Ovary (tissue), 9 donors: Measurements from ENCODE around the gene RNF217. TPM values are rescaled to one million over a fixed set of nuclear protein-coding genes. Genes with fewer than 3 reads are reported as not detected.

Experiments used
- DNase-seq, 5 donors: peaks; one replicate each; pipeline ENCODE4 v3.0.0-alpha.2; 2019 to 2020
- H3K27ac ChIP-seq, 2 donors: fragments of 200-600 bp; one replicate each; pipeline versions ENCODE4 v1.5.1 to v1.8.0; 2019 to 2022
- H3K27me3 ChIP-seq: fragments of 200-600 bp; one replicate; pipeline ENCODE4 v1.8.0; 2022
- H3K36me3 ChIP-seq: fragments of 200-600 bp; sonication (generic); one replicate; pipeline ENCODE4 v1.5.1; 2019
- H3K4me1 ChIP-seq: one replicate; pipeline ENCODE4 v1.8.1; 2013; ENCODE audit warnings: mild to moderate bottlenecking, moderate library complexity; ENCODE audit not compliant: insufficient read depth
- H3K4me3 ChIP-seq: fragments of 200-600 bp; sonication (generic); one replicate; pipeline ENCODE4 v1.5.1; 2017
- H3K9me3 ChIP-seq, 2 donors: fragments of 200-600 bp in 1 of 2; sonication (generic) in 1 of 2; one replicate each; pipeline versions ENCODE4 v1.5.1 to v1.8.1; 2013 to 2019; ENCODE audit warnings: mild to moderate bottlenecking in 1 of 2, moderate library complexity in 1 of 2
- CTCF ChIP-seq, 3 donors: fragments of 450-650 bp in 2 of 3; fragments of 200-600 bp in 1 of 3; IDR thresholded peaks; one replicate each; pipeline versions ENCODE4 v1.5.1 to v1.8.0; 2016 to 2022; ENCODE audit warnings: antibody characterized with exemption in 3 of 3, mild to moderate bottlenecking in 1 of 3
- EP300 ChIP-seq: sonication (generic); formaldehyde crosslinking; IDR thresholded peaks from one replicate; pipeline ENCODE4 v1.6.1; 2017; ENCODE audit warnings: antibody characterized with exemption
- POLR2A ChIP-seq: fragments of 450-650 bp; IDR thresholded peaks from one replicate; pipeline ENCODE4 v1.6.1; 2017; ENCODE audit warnings: antibody characterized with exemption, mild to moderate bottlenecking, moderate library complexity
- WGBS, 3 donors: extraction: QIAGEN DNeasy Blood & Tissue Kit in 1 of 3; methylation state at CpG; one replicate each; pipeline versions ENCODE4 v1.1.5 to v1.1.7; 2013 to 2017; 5-methylcytosine and 5-hydroxymethylcytosine counted together
- intact Hi-C, 4 donors: fragments of 100-400 bp; cut with DNase I; formaldehyde crosslinking; loops; one replicate each; pipeline versions ENCODE4 v1.11.0 to v1.15.1; 2022 to 2023
- polyA plus RNA-seq, 2 donors: library from polyadenylated mRNA; stranded (reverse); fragments of 200-250 nt in 1 of 2; fragments of 350-450 nt in 1 of 2; fragmentation: Illumina TruSeq in 1 of 2; extraction: RNeasy Lipid Tissue Mini Kit (QIAGEN cat#74804) in 1 of 2; gene quantifications; one replicate each; pipeline ENCODE4 v1.2.3, GENCODE V29; 2013 to 2014
- total RNA-seq, 7 donors: library from RNA; depleted of rRNA in 2 of 7; stranded (reverse); fragments of >200 nt in 2 of 7; fragmentation: NEBNext Ultra II Directional in 3 of 7; extraction: Animal tissue kit (Norgen Biotek cat#: 25700) in 3 of 7; gene quantifications; one replicate each; pipeline versions ENCODE4 v1.1.0 to v1.2.4, GENCODE V29; 2016 to 2023
- donor health status: DM: no; HTN: no; CAD: no; lungs with moderate emphysema.
- donor health status: DM: no; HTN: no; CAD: no.
- donor health status: Bipolar disorder and iron deficiency.
- donor health status: DM: yes; HTN: yes; CAD: no.
- donor health status: DM: no; HTN: no; CAD: no.
- donor health status: DM: yes; HTN: yes; CAD: no.

Gene RNF217
- total and polyA plus RNA-seq, 9 donors: 5.8 to 40.4 (median 33.6) TPM

GRCh38 chr6:124924333-124924759 lies 37.9 kb upstream of the RNF217 start:
- no peaks in the 10 kb centered on the region for H3K27me3 ChIP-seq
- H3K27ac ChIP-seq: no peak overlapping the region
- H3K4me3 ChIP-seq: no peak overlapping the region
- TF ChIP-seq POLR2A: no peak
- TF ChIP-seq CTCF (IDR thresholded peaks at IDR 0.05): no peak
- TF ChIP-seq EP300: no peak
- intact Hi-C loops: no loop called here
- DNase-seq: no peak
- no peaks in the 10 kb centered on the region for H3K36me3 ChIP-seq
- H3K9me3 ChIP-seq: no peaks in the 10 kb centered on the region
- 29 to 39% (median 35%) methylated on average over 3 of the region's 3 CpGs for WGBS, 3 donors
- no peaks in the 10 kb centered on the region for H3K4me1 ChIP-seq

GRCh38 chr6:124926435-124926834 lies 35.8 kb upstream of the RNF217 start:
- H3K27me3 ChIP-seq: no peaks in the 10 kb centered on the region
- intact Hi-C loops: no loop called here
- H3K27ac ChIP-seq: no peak overlapping the region
- TF ChIP-seq EP300: no peak
- no peak for TF ChIP-seq CTCF (IDR thresholded peaks at IDR 0.05)
- TF ChIP-seq POLR2A: no peak
- DNase-seq: no peak
- 87 to 94% (median 90%) methylated on average over 2 of the region's 2 CpGs for WGBS, 3 donors
- H3K36me3 ChIP-seq: no peaks in the 10 kb centered on the region
- no peak overlapping the region for H3K4me3 ChIP-seq
- no peaks in the 10 kb centered on the region for H3K9me3 ChIP-seq
- H3K4me1 ChIP-seq: no peaks in the 10 kb centered on the region

GRCh38 chr6:124927806-124928205 lies 34.4 kb upstream of the RNF217 start:
- Histone ChIP-seq H3K27me3 (no peaks in the 10 kb centered on the region), H3K36me3 (no peaks in the 10 kb centered on the region), H3K4me1 (no peaks in the 10 kb centered on the region), H3K27ac (no peak overlapping the region), H3K4me3 (no peak overlapping the region), H3K9me3 (no peaks in the 10 kb centered on the region)
- no peak for DNase-seq
- intact Hi-C loops: no loop called here
- 94 to 99% (median 97%) methylated on average over 2 of the region's 2 CpGs for WGBS, 3 donors
- TF ChIP-seq CTCF (IDR thresholded peaks at IDR 0.05): no peak
- TF ChIP-seq EP300: no peak
- no peak for TF ChIP-seq POLR2A

GRCh38 chr6:124928851-124929250 lies 33.4 kb upstream of the RNF217 start:
- intact Hi-C loops: no loop called here
- Histone ChIP-seq H3K4me1 (no peaks in the 10 kb centered on the region), H3K4me3 (no peak overlapping the region), H3K27me3 (no peaks in the 10 kb centered on the region), H3K36me3 (no peaks in the 10 kb centered on the region), H3K9me3 (no peaks in the 10 kb centered on the region), H3K27ac (no peak overlapping the region)
- DNase-seq: no peak
- TF ChIP-seq CTCF (IDR thresholded peaks at IDR 0.05): no peak
- WGBS, 3 donors: 95 to 97% (median 96%) methylated on average over 4 of the region's 4 CpGs

- no peaks in the 10 kb centered on the region for H3K4me1 ChIP-seq
- WGBS, 3 donors: 63 to 92% (median 92%) methylated on average over 6 of the region's 6 CpGs
- no peak overlapping the region for H3K27ac ChIP-seq
- H3K9me3 ChIP-seq: no peaks in the 10 kb centered on the region
- intact Hi-C loops: no loop called here
- no peak for DNase-seq
- no peaks in the 10 kb centered on the region for H3K36me3 ChIP-seq
- TF ChIP-seq EP300: no peak
- no peak for TF ChIP-seq CTCF (IDR thresholded peaks at IDR 0.05)
- TF ChIP-seq POLR2A: no peak
- no peak overlapping the region for H3K4me3 ChIP-seq
- no peaks in the 10 kb centered on the region for H3K27me3 ChIP-seq
Measured at GRCh38 chr6:124937645-124938044, 24.6 kb upstream of the RNF217 start.
